ENCODE measurements around the gene CELF2. TPM values are rescaled to one million over a fixed set of nuclear protein-coding genes. Genes with fewer than 3 reads are reported as not detected.
A peak's percentile ranks its signal among the peaks of the same experiment; 100 is the strongest.

CELF2 gene
- total and polyA plus RNA-seq, 7 donors, result 6.0 to 83.1 (median 48.9) TPM

GRCh38 chr10:11156480-11156879 lies 138.8 kb downstream of the CELF2 start:
- TF ChIP-seq POLR2A (IDR thresholded peaks at IDR 0.05) (no peak), CTCF (IDR thresholded peaks at IDR 0.05) (no peak), POLR2AphosphoS5 (IDR thresholded peaks at IDR 0.05) (no peak), EP300 (IDR thresholded peaks at IDR 0.05) (no peak)
- H3K4me3 ChIP-seq, result no peak overlapping the region
- no peak for DNase-seq
- 97% methylated on average over 12 of the region's 12 CpGs for WGBS, 2 donors
- intact Hi-C loops (cut with DNase I), result no loop called here
- no peaks in the 10 kb centered on the region for H3K27me3 ChIP-seq
- peaks cover 0 to 49% (median 29%) of the 10 kb centered on the region in 4 donors for H3K4me1 ChIP-seq
- H3K9me3 ChIP-seq, result no peaks in the 10 kb centered on the region
- H3K27ac ChIP-seq, result no peak overlapping the region
- no peaks in the 10 kb centered on the region for H3K36me3 ChIP-seq

- 75 to 93% methylated on average over 8 of the region's 8 CpGs for WGBS, 2 donors
- no peaks in the 10 kb centered on the region for H3K9me3 ChIP-seq
- TF ChIP-seq EP300 (IDR thresholded peaks at IDR 0.05) (no peak), CTCF (IDR thresholded peaks at IDR 0.05) (no peak), POLR2A (IDR thresholded peaks at IDR 0.05) (no peak), POLR2AphosphoS5 (IDR thresholded peaks at IDR 0.05) (no peak)
These were observed 139.8 kb downstream of the CELF2 start for GRCh38 chr10:11157292-11158076.

GRCh38 chr10:11158080-11158479 lies 140.4 kb downstream of the CELF2 start:
- intact Hi-C loops (cut with DNase I), result no loop called here
- no peaks in the 10 kb centered on the region for H3K9me3 ChIP-seq
- DNase-seq, result no peak
- H3K27ac ChIP-seq, result no peak overlapping the region
- H3K4me3 ChIP-seq, result no peak overlapping the region
- H3K36me3 ChIP-seq, result no peaks in the 10 kb centered on the region
- WGBS, 2 donors, result 91 to 95% methylated on average over 5 of the region's 5 CpGs
- TF ChIP-seq POLR2AphosphoS5 (IDR thresholded peaks at IDR 0.05), result no peak
- no peak for TF ChIP-seq EP300 (IDR thresholded peaks at IDR 0.05)
- no peak for TF ChIP-seq POLR2A (IDR thresholded peaks at IDR 0.05)
- no peak for TF ChIP-seq CTCF (IDR thresholded peaks at IDR 0.05)
- H3K27me3 ChIP-seq, result no peaks in the 10 kb centered on the region
- peaks cover 0 to 65% (median 39%) of the 10 kb centered on the region in 4 donors for H3K4me1 ChIP-seq

More at GRCh38 chr10:11157292-11158076, 139.8 kb downstream of the CELF2 start:
- no peaks in the 10 kb centered on the region for H3K27me3 ChIP-seq
- H3K4me1 ChIP-seq, result peaks cover 0 to 59% (median 34%) of the 10 kb centered on the region in 4 donors
- H3K36me3 ChIP-seq, result no peaks in the 10 kb centered on the region
- intact Hi-C loops (cut with DNase I), result no loop called here
- DNase-seq, result no peak
- no peak overlapping the region for H3K4me3 ChIP-seq
- H3K27ac ChIP-seq, result no peak overlapping the region

DNA sequence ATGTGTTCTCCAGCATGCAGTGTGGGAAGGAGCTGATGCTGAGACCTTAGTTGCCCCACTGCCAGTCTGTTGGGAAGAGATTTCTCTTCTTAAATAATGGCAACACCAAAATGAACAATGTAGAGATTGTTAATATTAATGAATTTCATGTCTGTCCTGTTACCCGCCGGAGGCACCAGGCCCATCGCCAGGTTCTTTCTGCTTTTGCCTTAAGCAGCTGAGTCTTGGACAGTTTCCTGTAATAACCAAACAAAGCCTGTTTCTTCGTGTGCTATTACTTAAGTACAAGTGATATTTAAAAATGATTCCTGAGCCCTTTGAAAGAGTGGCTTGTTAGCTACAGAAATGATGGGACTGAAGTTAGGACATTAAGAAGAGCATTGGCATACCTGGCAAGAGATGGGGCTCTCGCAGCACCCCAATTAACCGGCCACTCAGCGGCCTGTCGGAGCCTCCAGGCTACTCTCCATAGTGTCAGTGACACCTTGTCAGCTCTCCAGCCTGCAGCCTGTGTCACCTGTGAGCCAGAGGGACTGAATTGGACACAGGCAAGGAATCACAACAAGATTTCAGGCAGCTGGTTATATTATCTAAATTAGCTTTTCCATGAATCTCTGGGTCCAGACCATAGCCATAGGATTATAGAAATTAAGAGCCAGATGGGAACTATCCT lies 142.0 kb downstream of the CELF2 start:
- H3K27ac ChIP-seq, result peak overlapping the region; percentile 39 to 71 (median 52)
- no peaks in the 10 kb centered on the region for H3K9me3 ChIP-seq
- intact Hi-C loops (cut with DNase I), result loop anchor here (5.0 to 10.0 kb wide), 2 partner anchors 72 to 365 kb away; no protein-coding TSS in a partner anchor
- 82 to 94% methylated on average over 8 of the region's 8 CpGs for WGBS, 2 donors
- TF ChIP-seq POLR2A (IDR thresholded peaks at IDR 0.05) (no peak), POLR2AphosphoS5 (IDR thresholded peaks at IDR 0.05) (no peak), CTCF (IDR thresholded peaks at IDR 0.05) (no peak), EP300 (IDR thresholded peaks at IDR 0.05) (no peak)
- no peak overlapping the region for H3K4me3 ChIP-seq
- no peaks in the 10 kb centered on the region for H3K27me3 ChIP-seq
- peaks cover 0 to 69% (median 49%) of the 10 kb centered on the region in 4 donors for H3K4me1 ChIP-seq
- no peak for DNase-seq
- H3K36me3 ChIP-seq, result no peaks in the 10 kb centered on the region

All from sigmoid colon (tissue), 7 donors.